ENCODE measurements around the gene PADI3.

DNA sequence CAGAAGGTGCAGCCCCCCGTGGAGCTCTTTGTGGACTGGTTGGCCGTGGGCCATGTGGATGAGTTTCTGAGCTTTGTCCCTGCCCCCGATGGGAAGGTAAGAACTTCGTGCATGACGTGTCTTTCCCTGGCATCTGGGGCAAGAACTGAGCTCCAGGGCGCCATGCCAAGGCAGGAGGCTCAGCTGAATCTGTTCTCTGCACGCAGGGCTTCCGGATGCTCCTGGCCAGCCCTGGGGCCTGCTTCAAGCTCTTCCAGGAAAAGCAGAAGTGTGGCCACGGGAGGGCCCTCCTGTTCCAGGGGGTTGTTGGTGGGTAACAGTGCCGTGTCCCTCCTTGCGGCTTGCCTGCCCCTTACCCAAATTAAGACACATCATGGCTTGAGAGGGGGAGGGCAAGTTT is 27.7 kb downstream of the PADI3 start:
- no peak for TF ChIP-seq POLR2A (IDR thresholded peaks at IDR 0.05)
- TF ChIP-seq, protein P1, sequence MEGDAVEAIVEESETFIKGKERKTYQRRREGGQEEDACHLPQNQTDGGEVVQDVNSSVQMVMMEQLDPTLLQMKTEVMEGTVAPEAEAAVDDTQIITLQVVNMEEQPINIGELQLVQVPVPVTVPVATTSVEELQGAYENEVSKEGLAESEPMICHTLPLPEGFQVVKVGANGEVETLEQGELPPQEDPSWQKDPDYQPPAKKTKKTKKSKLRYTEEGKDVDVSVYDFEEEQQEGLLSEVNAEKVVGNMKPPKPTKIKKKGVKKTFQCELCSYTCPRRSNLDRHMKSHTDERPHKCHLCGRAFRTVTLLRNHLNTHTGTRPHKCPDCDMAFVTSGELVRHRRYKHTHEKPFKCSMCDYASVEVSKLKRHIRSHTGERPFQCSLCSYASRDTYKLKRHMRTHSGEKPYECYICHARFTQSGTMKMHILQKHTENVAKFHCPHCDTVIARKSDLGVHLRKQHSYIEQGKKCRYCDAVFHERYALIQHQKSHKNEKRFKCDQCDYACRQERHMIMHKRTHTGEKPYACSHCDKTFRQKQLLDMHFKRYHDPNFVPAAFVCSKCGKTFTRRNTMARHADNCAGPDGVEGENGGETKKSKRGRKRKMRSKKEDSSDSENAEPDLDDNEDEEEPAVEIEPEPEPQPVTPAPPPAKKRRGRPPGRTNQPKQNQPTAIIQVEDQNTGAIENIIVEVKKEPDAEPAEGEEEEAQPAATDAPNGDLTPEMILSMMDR (IDR thresholded peaks at IDR 0.05) = no peak

All from heart left ventricle (tissue), 13 donors.